Measurements from ENCODE around the gene ATP6V1E1.

The ATP6V1E1 gene

DNA sequence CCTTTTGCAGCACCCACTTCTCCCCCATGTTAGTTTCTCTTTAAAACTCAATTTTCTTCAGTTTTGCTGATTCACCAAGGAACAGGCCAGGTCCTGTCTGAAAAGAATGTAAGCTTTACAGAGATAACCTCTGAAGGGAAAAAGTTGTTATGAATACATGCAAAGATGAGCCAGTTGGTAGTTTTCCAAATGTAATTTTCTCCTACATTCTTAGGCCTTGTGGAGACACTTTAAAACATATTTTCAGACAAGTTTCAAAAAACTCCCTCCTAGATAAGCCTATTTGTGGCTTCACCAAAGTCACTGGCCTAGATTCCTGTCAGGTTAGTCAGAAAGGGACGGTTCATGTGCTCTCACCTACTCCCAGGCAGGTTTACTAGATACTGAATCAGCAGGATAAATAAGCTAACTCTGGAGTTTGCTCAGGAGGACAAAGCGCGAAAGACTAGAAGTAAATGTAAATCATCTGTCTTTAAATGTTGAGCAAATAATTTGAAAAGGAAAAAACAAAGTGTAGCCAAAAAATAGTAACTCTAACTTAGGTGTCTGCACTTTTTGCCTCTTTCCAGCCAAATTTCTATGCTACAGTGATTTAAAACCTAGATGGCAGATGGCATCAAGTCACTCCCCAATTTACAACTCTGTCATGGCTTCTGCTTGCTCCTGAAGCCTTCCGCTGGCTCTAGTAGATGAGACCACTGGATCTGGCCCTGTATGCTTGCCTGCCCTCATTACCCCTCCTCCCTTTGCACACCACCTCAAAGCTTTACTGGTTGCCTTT, 4.9 kb upstream of the ATP6V1E1 start:
- DNase-seq, result no peak

DNA sequence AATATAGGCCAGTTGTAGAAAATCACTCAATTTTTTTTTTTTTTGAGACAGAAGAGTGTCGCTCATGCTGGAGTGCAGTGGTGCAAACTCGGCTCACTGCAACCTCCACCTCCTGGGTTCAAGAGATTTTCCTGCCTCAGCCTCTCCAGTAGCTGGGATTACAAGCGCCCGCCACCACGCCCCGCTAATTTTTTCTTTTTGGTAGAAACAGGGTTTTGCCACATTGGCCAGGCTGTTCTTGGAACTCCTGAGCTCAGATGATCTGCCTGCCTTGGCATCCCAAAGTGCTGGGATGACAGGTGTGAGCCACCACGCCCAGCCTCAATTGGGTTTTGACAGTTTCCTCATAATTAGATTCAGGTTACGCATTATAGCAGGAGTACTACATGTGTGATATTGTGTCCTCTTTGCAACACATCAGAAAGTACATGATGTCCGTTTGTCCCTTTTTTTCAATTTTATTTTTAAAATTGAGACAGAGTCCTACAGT, 2.6 kb upstream of the ATP6V1E1 start:
- no peak for DNase-seq

DNA sequence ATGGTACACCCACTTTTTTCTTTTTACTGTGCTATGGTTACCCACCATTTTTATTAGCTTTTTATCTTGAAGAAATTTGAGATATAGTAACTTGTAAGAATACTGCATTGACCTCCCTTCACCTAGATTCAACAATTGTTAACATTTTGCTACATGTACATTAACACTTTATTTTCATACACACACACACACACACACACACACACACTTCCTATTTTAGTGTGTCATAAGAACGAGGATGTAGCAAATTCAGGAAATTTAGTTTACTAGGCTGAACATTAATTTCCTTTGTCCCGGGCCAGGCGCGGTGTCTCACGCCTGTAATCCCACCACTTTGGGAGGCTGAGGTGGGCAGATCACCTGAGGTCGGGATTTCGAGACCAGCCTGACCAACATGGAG, 1.1 kb upstream of the ATP6V1E1 start:
- peak; percentile 39 for DNase-seq

DNA sequence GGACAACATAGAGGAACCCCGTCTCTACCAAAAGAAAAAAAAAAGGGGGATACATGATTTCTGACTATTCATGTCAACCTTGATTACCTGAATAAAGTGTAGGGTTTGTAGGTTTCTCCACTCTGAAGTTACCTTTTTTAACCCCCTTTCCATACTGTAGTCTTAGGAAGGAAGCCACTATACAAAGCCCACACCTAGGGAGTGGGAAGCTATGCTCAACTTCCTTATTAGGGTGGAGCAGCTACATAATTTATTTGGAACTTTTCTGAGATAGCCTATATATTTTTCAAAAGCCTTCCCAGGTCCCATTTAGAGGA, 582 bp upstream of the ATP6V1E1 start:
- no peak for DNase-seq

DNA sequence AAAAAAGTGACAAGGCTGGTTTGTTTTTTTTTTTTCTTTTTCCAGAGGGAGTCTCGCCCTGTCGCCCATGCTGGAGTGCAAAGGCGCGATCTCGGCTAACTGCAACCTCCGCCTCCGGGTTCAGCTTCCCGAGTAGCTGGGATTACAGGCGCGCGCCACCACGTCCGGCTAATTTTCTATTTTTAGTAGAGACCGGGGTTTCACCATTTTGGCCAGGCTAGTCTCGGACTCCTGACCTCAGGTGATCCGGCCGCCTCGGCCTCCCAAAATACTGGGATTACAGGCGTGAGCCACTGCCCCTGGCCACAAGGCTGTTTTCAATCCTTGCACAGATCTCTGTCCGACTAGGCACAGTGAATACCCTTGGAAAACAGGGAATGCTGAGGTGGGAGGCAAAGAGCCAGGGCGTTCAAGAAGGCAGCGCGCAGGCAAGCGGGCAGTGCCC, 566 bp downstream of the ATP6V1E1 start:
- no peak for DNase-seq

DNA sequence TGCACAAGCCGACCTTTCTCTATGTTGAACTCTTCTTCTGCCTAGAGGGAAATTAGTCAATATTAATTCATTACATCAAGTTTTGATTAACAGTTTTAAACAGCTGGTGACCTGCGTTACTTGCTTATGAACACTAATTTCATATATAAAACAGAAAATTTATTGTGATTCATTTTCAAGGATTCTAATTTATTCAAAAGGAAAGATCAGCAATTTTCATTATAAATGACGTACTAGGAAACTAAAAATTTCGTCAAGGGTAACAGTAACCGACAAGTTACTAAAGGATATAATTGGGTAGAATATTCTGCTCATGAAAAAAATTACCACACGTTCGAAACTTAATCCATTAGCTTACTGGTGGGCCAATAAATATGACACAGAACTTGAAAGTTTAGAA, 15.3 kb downstream of the ATP6V1E1 start:
- no peak for DNase-seq

DNA sequence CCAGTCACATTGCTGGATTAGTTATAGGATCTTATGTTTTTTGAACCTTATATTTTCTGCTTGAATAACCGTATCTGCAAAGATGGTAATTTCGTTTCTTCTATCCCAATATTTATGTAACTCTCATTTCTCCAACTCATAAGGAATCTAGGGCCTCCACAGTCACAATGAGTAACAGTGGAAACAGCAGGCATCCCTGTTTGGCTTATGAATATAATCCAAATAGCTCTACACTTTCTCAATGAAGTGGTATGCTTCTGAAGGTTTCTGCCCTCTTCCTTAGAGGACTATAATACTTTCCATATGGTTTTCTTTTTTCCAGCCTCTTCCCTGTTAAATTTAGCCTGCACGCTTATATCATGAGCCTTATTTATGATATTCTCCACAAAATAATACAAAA, 16.5 kb downstream of the ATP6V1E1 start:
- no peak for DNase-seq

DNA sequence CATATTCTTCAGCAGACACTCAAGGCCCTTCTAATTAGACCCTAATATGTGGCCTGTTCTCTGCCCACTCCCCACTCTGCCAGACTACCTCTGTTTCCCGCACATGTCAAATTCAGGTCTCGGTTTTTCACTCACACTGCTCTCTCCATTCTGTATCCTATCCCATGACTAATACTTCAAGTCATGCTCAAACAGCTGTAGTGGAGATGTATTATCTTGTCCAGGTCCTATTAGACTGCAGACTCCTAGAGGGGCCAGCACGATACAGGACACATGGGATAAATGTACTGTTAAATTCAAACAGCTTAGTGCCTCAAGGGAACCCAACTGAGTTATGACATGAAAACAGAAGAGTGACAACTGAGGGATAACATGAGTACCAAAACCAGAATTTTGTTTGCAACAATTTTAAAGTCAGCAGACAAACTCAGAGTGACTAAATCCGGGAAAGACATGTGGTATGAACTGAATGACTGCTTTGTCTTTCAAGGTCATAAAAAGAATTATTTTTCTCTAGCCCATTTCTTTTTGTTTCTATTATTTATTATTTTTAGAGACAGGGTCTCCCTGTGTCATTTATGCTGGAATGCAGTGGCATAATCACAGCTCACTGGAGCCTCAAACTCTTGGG, 20.5 kb downstream of the ATP6V1E1 start:
- no peak for DNase-seq

DNA sequence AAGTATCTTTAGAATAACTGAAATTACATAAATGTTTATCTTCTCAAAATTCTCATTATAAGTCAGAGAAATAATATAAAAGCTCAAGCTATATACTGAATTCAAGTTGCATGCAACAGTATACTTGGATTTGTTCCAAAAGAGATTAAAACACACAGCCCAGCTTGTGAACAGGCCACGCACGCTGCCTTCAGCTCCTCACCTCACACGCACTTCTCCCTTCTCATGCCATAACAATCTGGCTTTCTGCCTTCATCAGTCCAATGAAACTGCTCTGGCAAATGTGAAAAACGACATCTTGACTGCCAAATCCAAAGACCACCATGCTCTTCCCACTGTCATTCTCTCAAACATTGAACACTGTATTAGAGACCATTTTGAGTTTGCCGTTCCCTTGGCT, 22.1 kb downstream of the ATP6V1E1 start:
- no peak for DNase-seq

DNA sequence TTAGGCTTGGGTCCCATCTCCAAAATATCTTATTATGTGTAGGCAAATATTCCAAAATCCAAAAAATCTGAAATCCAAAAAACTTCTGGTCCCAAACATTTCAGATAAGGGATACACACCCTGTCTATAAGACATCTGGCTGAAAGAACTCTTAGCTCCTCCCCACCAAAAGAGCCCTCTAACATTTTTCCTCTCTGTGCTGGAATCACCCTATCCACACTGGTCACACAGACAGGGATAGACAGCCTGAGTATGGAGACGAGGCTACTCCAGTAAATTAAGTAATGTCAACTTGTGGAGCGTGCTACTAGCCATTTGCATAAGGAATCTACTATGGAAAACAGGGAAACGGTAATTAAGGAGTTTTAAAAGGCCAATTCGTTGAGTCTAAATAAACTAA, 24.9 kb downstream of the ATP6V1E1 start:
- DNase-seq, result no peak

DNA sequence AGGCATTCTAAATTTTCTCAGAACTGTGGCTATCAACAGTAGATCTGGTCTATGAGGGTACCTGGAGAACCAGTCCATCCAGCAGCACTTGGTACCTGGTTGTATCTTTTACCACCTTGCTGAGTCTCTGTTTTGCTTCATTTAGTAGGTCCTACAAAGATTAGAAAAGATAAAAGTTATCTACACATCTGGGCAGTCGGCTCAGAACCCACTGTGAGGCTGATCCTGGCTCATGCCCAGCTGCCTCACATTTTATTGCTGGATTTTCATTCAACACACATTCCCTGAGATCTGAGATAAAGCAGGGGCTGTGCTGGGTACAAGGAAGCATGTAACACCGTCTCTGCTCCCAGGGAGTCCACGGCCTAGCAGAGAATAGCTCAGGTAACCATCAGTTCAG, 27.5 kb downstream of the ATP6V1E1 start:
- no peak for DNase-seq

DNA sequence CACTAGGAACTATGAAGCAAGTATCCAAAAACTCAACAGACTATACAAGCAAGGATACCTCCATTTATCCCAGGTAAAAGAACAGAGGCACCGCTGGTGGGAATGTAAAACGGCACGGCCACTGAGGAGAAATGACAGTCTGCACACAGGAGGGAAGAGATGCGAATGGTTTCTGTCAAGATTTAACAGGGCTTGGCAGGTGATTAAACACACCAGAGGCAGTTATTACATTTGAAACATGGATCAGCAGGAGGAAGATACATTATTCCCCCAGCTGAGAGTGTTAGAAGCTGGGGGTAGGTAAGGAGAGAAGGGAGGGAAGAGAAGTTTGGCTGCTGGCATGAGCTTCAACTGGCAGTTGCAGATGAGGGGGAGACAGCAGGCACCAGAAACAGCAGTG, 30.2 kb downstream of the ATP6V1E1 start:
- DNase-seq, result no peak

DNA sequence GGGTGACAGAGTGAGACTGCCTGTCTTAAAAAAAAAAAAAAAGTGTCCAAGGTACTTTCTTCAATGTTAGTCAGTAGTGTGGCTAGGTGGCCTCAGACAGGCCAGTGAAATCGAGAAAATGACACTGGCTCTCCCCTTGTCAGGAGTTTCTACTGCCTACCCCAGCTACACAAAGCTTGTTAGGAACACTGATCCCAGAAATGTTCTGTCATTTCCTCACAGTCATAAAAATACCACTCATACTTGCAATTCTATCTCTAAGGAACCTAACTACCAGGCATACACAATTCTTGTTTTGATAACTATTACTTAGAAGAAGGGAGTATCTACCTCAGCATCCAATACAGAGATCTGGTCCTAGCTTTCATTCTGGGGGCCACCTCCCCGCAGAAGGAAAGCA, 31.3 kb downstream of the ATP6V1E1 start:
- DNase-seq, result no peak

DNA sequence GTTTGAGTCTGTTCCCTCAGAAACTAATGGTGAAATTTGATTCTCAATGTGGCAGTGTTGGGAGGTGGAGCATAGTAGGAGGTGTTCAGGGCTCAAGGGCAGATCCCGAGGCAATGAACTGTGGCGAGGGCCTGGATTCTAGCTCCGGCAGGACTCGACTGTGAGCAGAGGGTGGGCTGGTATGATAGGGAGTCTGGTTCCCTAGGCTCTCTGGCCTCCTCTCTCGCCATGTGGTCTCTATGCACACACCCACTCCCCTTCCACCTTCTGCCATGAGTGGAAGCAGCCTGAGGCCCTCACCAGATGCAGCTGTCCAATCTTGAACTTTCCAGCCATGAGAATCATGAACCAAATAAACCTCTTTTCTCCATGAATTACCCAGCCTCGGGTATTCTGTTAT, 32.3 kb downstream of the ATP6V1E1 start:
- no peak for DNase-seq

DNA sequence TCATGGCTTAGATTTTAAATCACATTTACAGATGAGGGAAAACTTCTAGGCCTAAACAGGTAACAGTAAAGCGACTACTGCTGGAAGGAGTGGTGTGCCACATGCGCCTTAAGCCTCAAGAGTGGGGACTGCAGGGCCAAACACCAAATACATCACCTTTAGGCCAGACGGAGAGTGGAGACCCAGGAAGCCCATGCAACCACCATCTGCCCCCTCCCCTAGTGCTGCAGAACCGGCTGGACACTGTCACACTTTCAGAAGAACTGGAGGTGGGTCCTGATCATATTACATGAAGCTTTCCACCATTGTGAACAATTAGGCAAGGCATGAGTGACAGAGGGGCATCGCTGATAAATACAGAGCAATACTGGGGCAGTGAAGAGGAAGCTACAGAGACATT, 36.3 kb downstream of the ATP6V1E1 start:
- no peak for DNase-seq

DNA sequence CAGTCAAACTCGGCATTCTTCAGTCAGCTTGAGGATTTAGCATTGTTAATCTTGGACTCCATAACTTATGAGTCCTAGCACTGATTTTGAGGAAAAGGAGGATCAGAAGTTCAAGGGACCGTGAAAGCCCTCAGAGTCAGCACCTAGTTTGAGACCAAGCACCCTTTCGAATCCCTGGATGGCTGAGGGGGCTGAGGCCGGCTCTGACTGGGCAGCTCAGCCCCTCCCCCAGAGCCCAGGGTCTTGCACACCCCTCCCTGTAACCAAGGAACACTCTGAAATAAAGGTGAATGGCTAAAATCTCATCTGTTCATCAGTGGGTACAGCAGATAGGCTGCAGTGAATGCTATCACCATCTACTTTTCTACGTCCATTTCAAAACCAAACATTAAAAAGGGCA, 38.0 kb downstream of the ATP6V1E1 start:
- DNase-seq, result no peak

DNA sequence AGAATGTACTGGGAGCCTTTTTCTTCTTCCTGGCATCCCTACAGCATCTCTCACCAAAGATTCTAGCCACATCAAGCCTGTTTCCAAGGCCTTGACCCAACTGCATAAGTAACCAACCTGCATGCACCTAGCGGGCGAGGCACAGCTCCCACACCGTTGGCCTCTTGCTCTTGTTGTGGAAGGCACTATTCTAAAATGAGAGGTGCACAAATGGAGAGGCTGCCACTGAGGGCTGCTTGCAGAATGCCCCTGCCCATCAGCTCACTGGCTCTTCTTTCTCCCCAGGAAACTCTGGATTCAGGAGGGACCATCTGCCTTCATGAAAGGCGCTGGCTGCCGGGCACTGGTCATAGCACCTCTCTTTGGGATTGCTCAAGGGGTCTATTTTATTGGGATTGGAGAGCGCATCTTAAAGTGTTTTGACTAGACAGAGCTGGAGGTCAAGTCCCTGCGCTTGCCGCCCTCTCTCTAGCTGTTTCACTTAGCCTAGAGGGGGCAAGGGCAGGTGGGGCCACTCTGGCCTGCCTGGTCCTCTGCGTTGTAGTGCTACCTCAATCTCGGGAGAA, 38.7 kb downstream of the ATP6V1E1 start:
- DNase-seq, result no peak

DNA sequence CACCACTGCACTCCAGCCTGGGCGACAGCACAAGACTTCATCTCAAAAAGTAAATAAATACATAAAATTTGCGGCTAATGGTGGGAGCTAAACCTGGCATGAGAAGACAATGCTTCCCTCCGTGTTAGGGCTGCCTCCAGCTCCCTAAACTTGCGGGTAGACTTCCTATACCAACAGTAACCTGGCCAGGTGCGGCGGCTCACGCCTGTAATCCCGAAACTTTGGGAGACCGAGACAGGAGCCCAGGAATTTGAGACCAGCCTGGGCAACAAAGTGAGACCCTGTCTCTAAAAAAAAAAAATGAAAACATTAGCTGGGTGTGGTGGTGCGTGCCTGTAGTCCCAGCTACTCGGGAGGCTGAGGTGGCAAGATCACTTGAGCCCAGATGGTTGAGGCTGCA, 39.9 kb downstream of the ATP6V1E1 start:
- no peak for DNase-seq

DNA sequence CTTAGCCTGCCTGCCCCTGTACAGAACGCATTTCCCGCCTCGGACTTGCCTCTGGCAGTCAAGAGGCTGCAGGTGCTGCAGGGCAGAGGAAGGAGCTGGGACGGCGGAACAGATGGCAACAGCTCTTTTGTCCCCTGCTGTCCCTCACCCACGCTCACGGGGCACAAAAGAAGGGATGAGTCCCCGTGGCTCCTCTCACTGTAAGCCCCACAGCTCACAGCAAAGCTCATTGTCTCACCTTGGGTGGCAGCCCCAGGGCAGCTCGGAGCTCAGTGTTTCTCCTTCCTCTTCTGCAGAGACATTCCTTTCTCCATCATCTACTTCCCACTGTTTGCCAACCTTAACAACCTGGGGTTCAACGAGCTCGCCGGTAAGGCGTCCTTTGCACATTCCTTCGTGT, 40.9 kb downstream of the ATP6V1E1 start:
- DNase-seq, result no peak

DNA sequence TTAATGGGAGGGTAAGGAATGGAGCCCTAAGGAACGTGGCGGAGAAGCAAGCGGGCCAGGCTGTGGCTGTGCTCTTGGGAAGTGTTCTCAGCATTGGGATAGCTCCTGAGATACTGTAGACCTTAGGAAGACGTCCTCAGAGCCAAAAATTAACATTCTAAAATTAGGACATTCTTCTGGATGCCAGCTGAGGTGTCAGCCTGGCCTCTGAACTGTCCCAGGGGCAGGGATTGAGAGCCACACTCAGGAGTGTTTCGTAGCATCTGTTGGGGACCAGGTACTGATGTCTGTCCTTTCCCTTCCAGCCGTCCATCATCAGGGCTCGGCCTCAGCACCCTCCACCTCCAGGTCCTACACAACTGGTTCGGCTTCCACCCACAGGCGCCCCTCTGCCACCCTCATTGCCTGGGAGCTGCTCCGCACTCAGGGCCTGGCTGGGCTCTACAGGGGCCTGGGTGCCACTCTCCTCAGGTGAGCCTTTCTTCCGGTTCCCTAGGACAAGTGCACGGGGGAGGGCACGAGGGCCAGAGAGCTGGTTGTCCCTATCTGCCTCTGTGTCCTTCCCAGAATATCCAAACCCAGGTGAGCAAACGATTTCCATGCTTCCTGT, 41.6 kb downstream of the ATP6V1E1 start:
- no peak for DNase-seq

DNA sequence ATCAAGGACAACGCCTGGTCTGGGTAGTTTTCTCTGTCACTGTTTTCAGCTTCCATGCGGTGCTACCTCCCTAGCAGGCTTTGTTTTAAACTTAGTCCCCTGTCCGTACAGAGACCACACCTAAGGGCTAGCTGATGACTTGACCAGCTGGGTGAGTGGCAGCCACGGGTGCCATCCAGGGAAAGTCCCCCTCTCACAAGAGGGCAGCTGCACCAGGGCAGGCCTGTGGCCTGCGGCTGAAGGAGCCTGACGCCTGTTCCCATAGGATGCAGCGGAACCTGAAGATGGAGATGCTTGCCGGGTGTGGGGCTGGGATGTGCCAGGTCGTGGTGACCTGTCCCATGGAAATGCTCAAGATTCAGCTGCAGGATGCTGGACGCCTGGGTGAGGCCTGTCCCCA, 45.4 kb downstream of the ATP6V1E1 start:
- no peak for DNase-seq

DNA sequence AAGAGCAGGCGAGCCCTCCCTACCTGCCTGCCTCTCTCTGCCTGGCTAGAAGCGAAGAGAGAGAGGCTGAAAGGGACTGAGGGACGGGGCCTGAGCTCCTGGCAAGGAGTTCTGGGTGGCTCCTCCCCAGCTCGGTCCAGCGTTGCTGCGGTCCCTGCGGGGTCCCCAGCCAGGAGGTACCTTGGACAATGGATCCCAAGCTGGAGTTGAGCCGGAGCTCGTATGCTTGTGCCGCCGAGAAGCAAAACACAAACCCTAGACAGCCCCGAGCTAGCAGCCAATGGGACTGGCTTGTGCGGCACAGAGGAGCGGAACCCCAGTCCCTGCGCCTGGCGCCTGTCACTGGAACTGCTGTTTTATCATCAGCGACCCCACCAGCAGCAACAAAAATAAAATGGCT, 46.9 kb downstream of the ATP6V1E1 start:
- DNase-seq, result no peak

DNA sequence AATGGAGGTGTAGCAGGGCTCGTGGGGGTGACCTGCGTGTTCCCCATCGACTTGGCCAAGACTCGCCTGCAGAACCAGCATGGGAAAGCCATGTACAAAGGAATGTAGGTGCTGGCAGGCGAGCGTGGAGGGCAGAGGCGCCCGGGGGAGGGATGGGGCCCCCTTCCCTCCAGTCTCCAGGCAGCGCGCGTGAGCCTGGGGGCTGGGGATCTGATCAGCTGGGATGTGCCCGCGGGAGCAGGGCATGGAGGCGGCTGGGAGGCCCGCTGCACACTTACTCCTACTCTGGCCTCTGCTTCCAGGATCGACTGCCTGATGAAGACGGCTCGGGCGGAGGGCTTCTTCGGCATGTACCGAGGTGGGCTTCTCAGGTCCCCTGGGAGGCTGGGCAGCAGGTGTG, 47.5 kb downstream of the ATP6V1E1 start:
- DNase-seq, result no peak

DNA sequence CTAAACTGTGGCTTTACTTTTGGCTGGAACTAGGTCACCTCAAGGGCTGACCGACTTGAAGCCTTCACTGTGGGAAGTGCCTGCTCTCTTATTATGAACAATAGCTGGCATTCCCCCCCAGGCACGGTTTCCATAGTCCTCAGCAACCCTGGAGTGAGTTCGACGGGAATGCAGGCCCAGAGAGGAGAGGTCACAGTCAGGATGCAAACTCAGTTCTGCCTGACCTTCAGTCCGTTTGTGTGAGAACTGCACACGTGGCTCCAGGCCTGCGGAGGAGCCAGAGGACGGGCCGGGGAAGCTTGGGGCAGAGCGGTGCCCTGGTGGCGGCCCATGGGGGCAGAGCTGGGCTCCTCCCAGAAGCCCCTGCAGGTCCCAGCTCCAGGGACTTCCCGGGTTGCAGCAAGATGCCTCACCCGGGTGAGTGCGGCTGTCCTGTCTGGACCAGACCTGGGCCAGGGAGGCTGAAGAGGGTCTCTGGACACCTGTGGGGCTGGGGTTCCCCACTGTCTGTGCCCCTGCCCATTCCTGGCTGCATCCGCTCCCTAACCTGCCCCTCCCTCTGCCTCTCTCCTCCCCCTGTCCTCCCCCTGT, 48.0 kb downstream of the ATP6V1E1 start:
- no peak for DNase-seq

Data from MV-4-11 (cell line).